ENCODE results near the gene SEPTIN10. TPM values are rescaled to one million over a fixed set of nuclear protein-coding genes. Genes with fewer than 3 reads are reported as not detected.

SEPTIN10 gene
- total and polyA plus RNA-seq, 5 donors from 2014 or later, result 1.1 to 5.6 (median 4.8) TPM

DNA sequence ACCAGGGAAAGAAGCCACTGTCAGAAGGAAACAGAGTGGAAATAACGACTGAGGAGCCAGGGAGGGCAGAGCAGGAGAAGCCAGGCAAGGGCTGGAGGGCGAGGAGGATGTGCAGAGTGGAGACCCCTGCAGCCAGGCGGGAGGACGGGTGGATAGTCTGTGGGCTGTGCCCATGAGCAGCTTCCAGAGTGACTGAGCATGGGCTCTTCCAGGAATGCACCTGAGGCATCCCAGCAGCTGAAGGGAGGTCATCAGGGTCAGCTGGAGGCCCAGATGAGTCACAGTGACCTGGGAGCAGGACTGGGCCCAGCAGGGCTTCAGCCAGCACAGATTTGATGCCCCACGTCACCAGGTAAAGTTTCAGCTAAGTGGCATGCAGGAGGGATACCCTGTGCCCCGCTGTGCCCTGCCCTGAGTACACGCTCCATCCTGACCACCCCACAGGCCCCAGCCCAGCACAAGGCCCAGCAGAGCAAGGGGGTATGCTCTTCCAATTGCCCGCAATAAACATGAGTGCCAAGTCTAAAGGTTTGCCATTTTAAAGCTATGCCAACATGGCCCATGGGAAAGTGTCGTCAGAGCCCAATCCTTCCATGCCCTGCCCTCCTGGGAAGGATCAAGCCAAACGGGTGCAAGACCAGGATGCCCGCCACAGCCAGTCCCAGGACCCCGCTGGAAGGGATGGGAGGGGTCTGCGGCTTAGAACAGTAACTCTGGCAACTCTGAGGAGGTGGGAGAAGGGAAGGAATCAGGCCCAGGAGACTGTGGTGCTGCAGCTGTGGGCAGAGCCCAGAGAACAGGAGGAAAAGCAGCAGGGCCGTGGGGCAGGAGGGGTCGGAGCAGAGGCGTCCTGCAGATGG is 85.7 kb downstream of the SEPTIN10 start:
- Histone ChIP-seq H3K9me3 (ENCODE audit: control insufficient read depth in 2 of 2, low read length in 2 of 2) (no peaks in the 10 kb centered on the region), H3K27me3 (ENCODE audit: control insufficient read depth, insufficient read depth, low read length) (no peaks in the 10 kb centered on the region), H3K36me3 (ENCODE audit: control insufficient read depth, insufficient read depth, low read length) (no peaks in the 10 kb centered on the region), H3K4me3 (ENCODE audit: low read depth, low read length) (no peak overlapping the region), H3K4me1 (ENCODE audit: control insufficient read depth, insufficient read depth, low read length, poor library complexity, severe bottlenecking) (no peaks in the 10 kb centered on the region), H3K27ac (ENCODE audit: insufficient read depth, low read length, poor library complexity, severe bottlenecking) (no peak overlapping the region)
- Mint-ChIP-seq H3K4me3 (no peak overlapping the region), H3K27ac (no peak overlapping the region), H3K4me1 (no peaks in the 10 kb centered on the region), H3K9me3 (no peaks in the 10 kb centered on the region), H3K36me3 (no peaks in the 10 kb centered on the region), H3K27me3 (peaks cover 20% of the 10 kb centered on the region)
- DNase-seq, result no peak
- no peak for ATAC-seq (ENCODE audit: low read depth in 2 of 2)

DNA sequence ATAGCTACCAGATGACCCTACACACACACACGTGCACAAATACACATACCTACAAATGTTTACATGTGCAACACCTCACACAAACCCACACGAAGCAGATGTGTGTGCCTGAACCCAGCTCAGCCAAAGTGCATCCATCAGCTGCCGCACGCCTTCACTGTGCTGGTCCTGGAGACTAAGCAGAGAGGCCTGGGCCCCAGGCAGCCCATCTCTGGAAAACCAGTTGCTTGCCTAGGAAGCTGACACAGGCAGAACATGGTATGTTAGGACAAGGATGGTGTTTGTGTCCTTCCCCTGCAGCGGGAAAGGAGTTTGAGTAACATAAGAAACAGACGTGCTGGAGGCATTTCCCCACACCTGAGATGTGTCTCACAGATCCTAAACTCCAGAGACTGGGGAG is 86.7 kb downstream of the SEPTIN10 start:
- Mint-ChIP-seq H3K27ac (no peak overlapping the region), H3K9me3 (no peaks in the 10 kb centered on the region), H3K4me3 (no peak overlapping the region), H3K4me1 (no peaks in the 10 kb centered on the region), H3K27me3 (peaks cover 17% of the 10 kb centered on the region), H3K36me3 (no peaks in the 10 kb centered on the region)
- Histone ChIP-seq H3K27me3 (ENCODE audit: control insufficient read depth, insufficient read depth, low read length) (no peaks in the 10 kb centered on the region), H3K27ac (ENCODE audit: insufficient read depth, low read length, poor library complexity, severe bottlenecking) (no peak overlapping the region), H3K4me1 (ENCODE audit: control insufficient read depth, insufficient read depth, low read length, poor library complexity, severe bottlenecking) (no peaks in the 10 kb centered on the region), H3K4me3 (ENCODE audit: low read depth, low read length) (no peak overlapping the region), H3K36me3 (ENCODE audit: control insufficient read depth, insufficient read depth, low read length) (no peaks in the 10 kb centered on the region), H3K9me3 (ENCODE audit: control insufficient read depth in 2 of 2, low read length in 2 of 2) (no peaks in the 10 kb centered on the region)
- DNase-seq (no peak), ATAC-seq (ENCODE audit: low read depth in 2 of 2) (no peak)

- no peak overlapping the region for H3K27ac Mint-ChIP-seq
- H3K36me3 Mint-ChIP-seq, result no peaks in the 10 kb centered on the region
- H3K27me3 Mint-ChIP-seq, result peaks cover 12% of the 10 kb centered on the region
- no peak for DNase-seq
- Histone ChIP-seq H3K36me3 (ENCODE audit: control insufficient read depth, insufficient read depth, low read length) (no peaks in the 10 kb centered on the region), H3K9me3 (ENCODE audit: control insufficient read depth in 2 of 2, low read length in 2 of 2) (no peaks in the 10 kb centered on the region), H3K27me3 (ENCODE audit: control insufficient read depth, insufficient read depth, low read length) (no peaks in the 10 kb centered on the region), H3K4me1 (ENCODE audit: control insufficient read depth, insufficient read depth, low read length, poor library complexity, severe bottlenecking) (no peaks in the 10 kb centered on the region), H3K4me3 (ENCODE audit: low read depth, low read length) (no peak overlapping the region), H3K27ac (ENCODE audit: insufficient read depth, low read length, poor library complexity, severe bottlenecking) (no peak overlapping the region)
- no peaks in the 10 kb centered on the region for H3K9me3 Mint-ChIP-seq
- H3K4me1 Mint-ChIP-seq, result no peaks in the 10 kb centered on the region
- no peak for ATAC-seq (ENCODE audit: low read depth in 2 of 2)
- no peak overlapping the region for H3K4me3 Mint-ChIP-seq
These were observed 87.3 kb downstream of the SEPTIN10 start for GRCh38 chr2:109526442-109526970.

DNA sequence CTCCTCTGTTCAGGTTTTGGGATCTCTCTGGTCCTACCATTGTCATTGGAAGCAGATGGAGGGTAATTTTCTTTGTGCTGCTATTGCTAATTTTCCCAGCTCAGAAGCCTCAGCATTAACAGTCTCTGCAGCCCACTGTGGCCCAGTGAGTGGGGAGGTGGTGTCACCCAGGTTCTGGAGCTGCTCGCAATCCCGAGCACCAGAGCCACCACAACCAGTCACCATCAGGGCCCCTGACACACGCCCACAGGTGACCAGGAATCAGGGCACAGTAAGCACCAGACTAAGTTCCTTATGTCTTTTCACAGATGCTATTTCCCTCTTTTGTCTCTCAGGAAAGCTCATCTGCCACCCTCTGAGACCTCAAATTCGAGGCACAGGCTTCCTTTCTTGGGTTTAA is 87.9 kb downstream of the SEPTIN10 start:
- Mint-ChIP-seq H3K36me3 (no peaks in the 10 kb centered on the region), H3K27ac (no peak overlapping the region), H3K4me3 (no peak overlapping the region), H3K4me1 (no peaks in the 10 kb centered on the region), H3K27me3 (peaks cover 10% of the 10 kb centered on the region), H3K9me3 (no peaks in the 10 kb centered on the region)
- no peaks in the 10 kb centered on the region for H3K9me3 ChIP-seq (ENCODE audit: control insufficient read depth in 2 of 2, low read length in 2 of 2)
- no peak overlapping the region for H3K27ac ChIP-seq (ENCODE audit: insufficient read depth, low read length, poor library complexity, severe bottlenecking)
- DNase-seq, result no peak
- no peaks in the 10 kb centered on the region for H3K27me3 ChIP-seq (ENCODE audit: control insufficient read depth, insufficient read depth, low read length)
- no peaks in the 10 kb centered on the region for H3K36me3 ChIP-seq (ENCODE audit: control insufficient read depth, insufficient read depth, low read length)
- ATAC-seq (ENCODE audit: low read depth in 2 of 2), result no peak
- no peak overlapping the region for H3K4me3 ChIP-seq (ENCODE audit: low read depth, low read length)
- no peaks in the 10 kb centered on the region for H3K4me1 ChIP-seq (ENCODE audit: control insufficient read depth, insufficient read depth, low read length, poor library complexity, severe bottlenecking)

DNA sequence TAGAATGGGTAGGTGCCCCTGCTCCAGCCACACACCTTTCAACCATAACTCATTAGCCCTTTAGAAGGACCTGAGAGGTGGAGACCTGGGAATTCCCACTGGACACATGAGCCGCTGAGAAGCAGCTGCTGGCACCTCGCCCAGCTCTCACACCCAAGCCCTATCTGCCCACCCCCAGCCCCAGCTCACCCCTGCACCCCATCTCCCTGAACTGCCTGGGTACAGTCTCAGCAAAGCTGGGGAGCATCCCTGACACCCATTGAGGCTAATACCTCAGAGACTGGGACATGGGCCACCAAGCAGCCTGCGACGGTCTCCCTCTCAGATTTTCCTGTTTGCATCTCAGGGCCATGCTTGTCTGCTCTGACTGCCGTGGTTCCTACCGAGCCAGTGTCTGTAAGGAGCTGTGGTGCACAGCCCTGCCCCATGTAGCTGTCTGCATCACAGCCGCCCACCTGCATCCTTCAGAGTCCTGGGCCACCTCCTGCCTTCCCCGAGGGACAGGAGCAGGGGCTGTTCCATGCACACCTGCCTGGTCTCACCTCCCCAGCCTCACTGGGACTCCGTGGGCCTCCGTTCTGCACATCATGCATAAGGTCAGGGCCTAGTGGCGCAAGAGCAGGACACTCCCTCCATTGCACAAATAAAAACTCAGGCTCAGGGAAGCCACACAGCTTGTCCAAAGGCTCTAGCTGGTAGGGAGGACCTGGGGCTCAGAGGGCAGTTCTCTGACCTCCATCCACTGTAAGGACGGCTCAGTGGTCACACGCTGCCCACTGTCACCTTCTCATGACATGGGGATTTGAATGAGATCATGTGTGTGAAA is 90.0 kb downstream of the SEPTIN10 start:
- H3K4me1 ChIP-seq (ENCODE audit: control insufficient read depth, insufficient read depth, low read length, poor library complexity, severe bottlenecking), result no peaks in the 10 kb centered on the region
- no peaks in the 10 kb centered on the region for H3K9me3 Mint-ChIP-seq
- DNase-seq (no peak), ATAC-seq (ENCODE audit: low read depth in 2 of 2) (no peak)
- H3K36me3 ChIP-seq (ENCODE audit: control insufficient read depth, insufficient read depth, low read length), result no peaks in the 10 kb centered on the region
- no peaks in the 10 kb centered on the region for H3K4me1 Mint-ChIP-seq
- H3K27me3 Mint-ChIP-seq, result peaks cover 4% of the 10 kb centered on the region
- no peaks in the 10 kb centered on the region for H3K27me3 ChIP-seq (ENCODE audit: control insufficient read depth, insufficient read depth, low read length)
- H3K36me3 Mint-ChIP-seq, result no peaks in the 10 kb centered on the region
- no peaks in the 10 kb centered on the region for H3K9me3 ChIP-seq (ENCODE audit: control insufficient read depth in 2 of 2, low read length in 2 of 2)
- H3K27ac Mint-ChIP-seq, result no peak overlapping the region
- H3K4me3 ChIP-seq (ENCODE audit: low read depth, low read length), result no peak overlapping the region
- no peak overlapping the region for H3K27ac ChIP-seq (ENCODE audit: insufficient read depth, low read length, poor library complexity, severe bottlenecking)
- no peak overlapping the region for H3K4me3 Mint-ChIP-seq

DNA sequence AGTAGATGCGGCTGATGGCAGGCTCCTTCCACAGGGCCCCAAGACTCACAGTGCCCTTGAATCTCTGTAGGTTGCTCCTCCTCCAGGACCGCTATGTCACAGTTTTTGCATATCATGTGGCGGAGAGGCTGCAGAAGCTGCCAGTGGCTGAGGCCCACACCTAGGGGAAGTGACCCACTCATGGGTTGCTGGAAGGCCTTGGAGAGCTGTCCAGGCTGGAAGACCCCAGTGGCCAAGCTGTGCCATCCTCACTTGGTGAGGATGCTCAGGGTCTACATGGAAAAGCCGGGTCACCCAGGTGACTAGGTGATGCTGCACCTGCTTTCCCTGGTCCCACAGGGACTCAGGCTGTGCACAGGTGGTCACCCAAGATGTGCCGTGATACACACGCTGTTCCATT is 90.6 kb downstream of the SEPTIN10 start:
- H3K9me3 Mint-ChIP-seq, result no peaks in the 10 kb centered on the region
- DNase-seq (no peak), ATAC-seq (ENCODE audit: low read depth in 2 of 2) (no peak)
- H3K36me3 Mint-ChIP-seq, result no peaks in the 10 kb centered on the region
- no peak overlapping the region for H3K27ac ChIP-seq (ENCODE audit: insufficient read depth, low read length, poor library complexity, severe bottlenecking)
- H3K27ac Mint-ChIP-seq, result no peak overlapping the region
- H3K36me3 ChIP-seq (ENCODE audit: control insufficient read depth, insufficient read depth, low read length), result no peaks in the 10 kb centered on the region
- no peaks in the 10 kb centered on the region for H3K27me3 ChIP-seq (ENCODE audit: control insufficient read depth, insufficient read depth, low read length)
- peaks cover 4% of the 10 kb centered on the region for H3K27me3 Mint-ChIP-seq
- H3K4me1 ChIP-seq (ENCODE audit: control insufficient read depth, insufficient read depth, low read length, poor library complexity, severe bottlenecking), result no peaks in the 10 kb centered on the region
- H3K4me3 ChIP-seq (ENCODE audit: low read depth, low read length), result no peak overlapping the region
- no peaks in the 10 kb centered on the region for H3K9me3 ChIP-seq (ENCODE audit: control insufficient read depth in 2 of 2, low read length in 2 of 2)
- H3K4me1 Mint-ChIP-seq, result peaks cover 0 to 2% (median 0%) of the 10 kb centered on the region in 4 donors
- no peak overlapping the region for H3K4me3 Mint-ChIP-seq

- Histone ChIP-seq H3K4me3 (ENCODE audit: low read depth, low read length) (no peak overlapping the region), H3K27me3 (ENCODE audit: control insufficient read depth, insufficient read depth, low read length) (no peaks in the 10 kb centered on the region), H3K9me3 (ENCODE audit: control insufficient read depth in 2 of 2, low read length in 2 of 2) (no peaks in the 10 kb centered on the region), H3K4me1 (ENCODE audit: control insufficient read depth, insufficient read depth, low read length, poor library complexity, severe bottlenecking) (no peaks in the 10 kb centered on the region), H3K36me3 (ENCODE audit: control insufficient read depth, insufficient read depth, low read length) (no peaks in the 10 kb centered on the region), H3K27ac (ENCODE audit: insufficient read depth, low read length, poor library complexity, severe bottlenecking) (no peak overlapping the region)
- Mint-ChIP-seq H3K4me3 (no peak overlapping the region), H3K4me1 (peaks cover 0 to 3% (median 0%) of the 10 kb centered on the region in 4 donors), H3K27ac (no peak overlapping the region), H3K9me3 (no peaks in the 10 kb centered on the region), H3K27me3 (peaks cover 4% of the 10 kb centered on the region), H3K36me3 (no peaks in the 10 kb centered on the region)
- DNase-seq, result no peak
- no peak for ATAC-seq (ENCODE audit: low read depth in 2 of 2)
These were observed 91.7 kb downstream of the SEPTIN10 start for GRCh38 chr2:109522063-109522374.
